ENCODE data around the gene ZNF684.
"Not testable (repeated sequence)": the region's sequence is repeated elsewhere in the genome, so short reads cannot be mapped to it uniquely, and the experiment has no call there.

The ZNF684 gene

GRCh38 chr1:40531381-40532061 lies at the start of gene ZNF684:
ZNF684 (plus strand) TSS chr1:40531637; CDS start chr1:40533167, 1,530 bp downstream.
- peak; percentile 36 to 68 (median 54) for DNase-seq (ENCODE audit: low read depth in 2 of 3, low spot score in 2 of 3)

- DNase-seq (ENCODE audit: low read depth in 2 of 3, low spot score in 2 of 3), result no peak
Observed at GRCh38 chr1:40495315-40495903, 36.0 kb upstream of the ZNF684 start.

- DNase-seq (ENCODE audit: low read depth in 2 of 3, low spot score in 2 of 3), result not testable (repeated sequence)
Observed at GRCh38 chr1:40502651-40503050, 28.8 kb upstream of the ZNF684 start.

- DNase-seq (ENCODE audit: low read depth in 2 of 3, low spot score in 2 of 3), result no peak
Observed at GRCh38 chr1:40507973-40508372, 23.5 kb upstream of the ZNF684 start.

- DNase-seq (ENCODE audit: low read depth in 2 of 3, low spot score in 2 of 3), result peak; percentile 62 to 70 (median 66)
Observed at GRCh38 chr1:40508375-40509341, 22.8 kb upstream of the ZNF684 start, which contains the start of gene EXO5. EXO5 (plus strand) TSS chr1:40508767; CDS start chr1:40514545, 5,778 bp downstream.

GRCh38 chr1:40519517-40519916 lies 11.9 kb upstream of the ZNF684 start:
- no peak for DNase-seq (ENCODE audit: low read depth in 2 of 3, low spot score in 2 of 3)

- no peak for DNase-seq (ENCODE audit: low read depth in 2 of 3, low spot score in 2 of 3)
Observed at GRCh38 chr1:40530735-40531380, 579 bp upstream of the ZNF684 start.

- DNase-seq (ENCODE audit: low read depth in 2 of 3, low spot score in 2 of 3), result no peak
Observed at GRCh38 chr1:40532062-40532389, 589 bp downstream of the ZNF684 start.

- no peak for DNase-seq (ENCODE audit: low read depth in 2 of 3, low spot score in 2 of 3)
Observed at GRCh38 chr1:40532844-40533424, 1.5 kb downstream of the ZNF684 start.

GRCh38 chr1:40534589-40534988 lies 3.2 kb downstream of the ZNF684 start:
- DNase-seq (ENCODE audit: low read depth in 2 of 3, low spot score in 2 of 3), result no peak

GRCh38 chr1:40535732-40536131 lies 4.3 kb downstream of the ZNF684 start:
- DNase-seq (ENCODE audit: low read depth in 2 of 3, low spot score in 2 of 3), result no peak

- DNase-seq (ENCODE audit: low read depth in 2 of 3, low spot score in 2 of 3), result no peak
Observed at GRCh38 chr1:40539338-40539737, 7.9 kb downstream of the ZNF684 start.

- no peak for DNase-seq (ENCODE audit: low read depth in 2 of 3, low spot score in 2 of 3)
Observed at GRCh38 chr1:40546957-40547356, 15.5 kb downstream of the ZNF684 start.

- DNase-seq (ENCODE audit: low read depth in 2 of 3, low spot score in 2 of 3), result no peak
Observed at GRCh38 chr1:40553017-40553416, 21.6 kb downstream of the ZNF684 start.

GRCh38 chr1:40554807-40555206 lies 23.4 kb downstream of the ZNF684 start:
- not testable (repeated sequence) for DNase-seq (ENCODE audit: low read depth in 2 of 3, low spot score in 2 of 3)

GRCh38 chr1:40556121-40556520 lies 24.7 kb downstream of the ZNF684 start:
- DNase-seq (ENCODE audit: low read depth in 2 of 3, low spot score in 2 of 3), result no peak

- DNase-seq (ENCODE audit: low read depth in 2 of 3, low spot score in 2 of 3), result not testable (repeated sequence)
Observed at GRCh38 chr1:40558241-40558640, 26.8 kb downstream of the ZNF684 start.

- DNase-seq (ENCODE audit: low read depth in 2 of 3, low spot score in 2 of 3), result no peak
Observed at GRCh38 chr1:40562185-40562584, 30.7 kb downstream of the ZNF684 start.

GRCh38 chr1:40563266-40563665 lies 31.8 kb downstream of the ZNF684 start:
- DNase-seq (ENCODE audit: low read depth in 2 of 3, low spot score in 2 of 3), result no peak

- no peak for DNase-seq (ENCODE audit: low read depth in 2 of 3, low spot score in 2 of 3)
Observed at GRCh38 chr1:40564506-40564905, 33.1 kb downstream of the ZNF684 start.

- DNase-seq (ENCODE audit: low read depth in 2 of 3, low spot score in 2 of 3), result no peak
Observed at GRCh38 chr1:40564913-40565312, 33.5 kb downstream of the ZNF684 start.
